SW480 (cell line): ENCODE measurements around the gene RAD54L2.
"Not testable (repeated sequence)": the region's sequence is repeated elsewhere in the genome, so short reads cannot be mapped to it uniquely, and the experiment has no call there.

Experiments
- DNase-seq: peaks from one replicate; pipeline ENCODE4 v3.0.0-alpha.2; 2016; ENCODE audit warnings: low spot score

Gene RAD54L2

GRCh38 chr3:51544011-51544775 is 5.7 kb downstream of the RAD54L2 start:
- DNase-seq = no peak

DNA sequence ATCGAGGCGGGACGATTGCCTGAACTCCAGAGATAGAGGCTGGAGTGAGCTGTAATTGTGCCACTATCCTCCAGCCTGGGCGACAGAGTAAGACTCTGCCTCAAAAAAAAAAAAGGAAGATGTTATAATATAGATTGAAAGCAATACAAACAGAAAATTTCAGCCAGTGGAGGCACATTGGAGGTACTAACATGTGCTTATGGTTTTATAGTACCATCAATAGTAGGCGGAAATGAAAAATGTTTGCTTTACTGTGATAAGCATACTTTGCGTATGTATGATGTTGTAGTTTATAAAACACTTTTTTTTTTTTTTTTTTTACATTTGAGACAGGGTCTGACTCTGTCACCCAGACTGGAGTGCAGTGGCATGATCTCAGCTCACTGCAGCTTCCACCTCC is 8.8 kb downstream of the RAD54L2 start:
- no peak for DNase-seq

- no peak for DNase-seq
These were observed 10.8 kb downstream of the RAD54L2 start for GRCh38 chr3:51549311-51549710.

- DNase-seq = no peak
These were observed 11.7 kb downstream of the RAD54L2 start for GRCh38 chr3:51550080-51550819.

DNA sequence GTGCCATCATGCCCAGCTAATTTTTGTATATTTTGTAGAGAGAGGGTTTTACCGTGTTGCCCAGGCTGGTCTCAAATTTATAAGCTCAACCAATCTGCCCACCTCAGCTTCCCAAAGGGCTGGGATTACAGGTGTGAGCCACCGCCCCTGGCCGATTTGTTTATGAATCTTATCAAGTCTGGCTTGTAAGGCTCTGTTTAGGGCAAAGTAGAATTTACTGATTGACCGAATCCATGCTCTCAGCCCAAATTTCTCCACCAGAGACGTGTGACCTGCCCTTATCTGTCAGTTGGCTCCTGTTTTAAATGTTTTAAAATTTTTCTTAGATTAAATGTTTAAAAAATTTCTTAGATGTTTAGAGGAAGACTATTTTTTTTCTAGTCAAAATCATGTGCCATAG is 19.5 kb downstream of the RAD54L2 start:
- no peak for DNase-seq

GRCh38 chr3:51559411-51559888 is 20.9 kb downstream of the RAD54L2 start:
- no peak for DNase-seq

GRCh38 chr3:51559961-51560360 is 21.4 kb downstream of the RAD54L2 start:
- DNase-seq = no peak

DNA sequence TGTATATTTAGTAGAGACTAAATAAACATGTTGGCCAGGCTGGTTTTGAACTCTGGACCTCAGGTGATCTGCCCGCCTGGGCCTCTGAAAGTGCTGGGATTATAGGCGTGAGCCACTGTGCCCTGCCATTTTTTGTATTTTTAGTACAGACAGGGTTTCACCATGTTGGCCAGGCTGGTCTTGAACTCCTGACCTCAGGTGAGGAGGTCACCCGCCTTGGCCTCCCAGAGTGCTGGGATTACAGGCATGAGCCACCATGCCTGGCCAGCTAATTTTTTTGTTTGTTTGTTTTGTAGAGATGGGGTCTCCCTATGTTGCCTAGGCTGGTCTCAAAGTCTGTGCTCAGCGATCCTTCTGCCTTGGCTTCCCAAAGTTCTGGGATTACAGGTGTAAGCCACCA is 23.9 kb downstream of the RAD54L2 start:
- DNase-seq = not testable (repeated sequence)

- no peak for DNase-seq
These were observed 29.5 kb downstream of the RAD54L2 start for GRCh38 chr3:51568036-51568435.

- no peak for DNase-seq
These were observed 30.5 kb downstream of the RAD54L2 start for GRCh38 chr3:51568996-51569395.

DNA sequence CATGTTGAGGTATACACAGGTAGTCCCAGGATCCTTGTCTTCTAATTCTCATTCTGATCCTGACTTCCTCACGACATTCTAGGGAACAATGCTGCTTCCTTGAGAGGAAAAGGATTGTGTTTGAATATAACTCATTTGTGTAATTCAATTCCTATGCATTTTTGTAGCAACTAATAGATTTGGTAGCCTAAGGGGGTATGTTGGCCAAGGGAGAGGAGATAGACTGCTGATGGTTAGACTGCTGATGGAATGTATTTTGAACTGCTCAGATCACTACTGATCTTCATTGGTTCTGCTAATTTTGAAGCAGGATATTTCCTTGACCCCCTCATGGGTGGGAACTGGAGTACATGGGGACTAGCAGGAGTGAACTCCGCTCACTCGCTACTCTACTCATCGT is 39.7 kb downstream of the RAD54L2 start:
- no peak for DNase-seq

GRCh38 chr3:51580418-51580817 is 41.9 kb downstream of the RAD54L2 start:
- DNase-seq = no peak

DNA sequence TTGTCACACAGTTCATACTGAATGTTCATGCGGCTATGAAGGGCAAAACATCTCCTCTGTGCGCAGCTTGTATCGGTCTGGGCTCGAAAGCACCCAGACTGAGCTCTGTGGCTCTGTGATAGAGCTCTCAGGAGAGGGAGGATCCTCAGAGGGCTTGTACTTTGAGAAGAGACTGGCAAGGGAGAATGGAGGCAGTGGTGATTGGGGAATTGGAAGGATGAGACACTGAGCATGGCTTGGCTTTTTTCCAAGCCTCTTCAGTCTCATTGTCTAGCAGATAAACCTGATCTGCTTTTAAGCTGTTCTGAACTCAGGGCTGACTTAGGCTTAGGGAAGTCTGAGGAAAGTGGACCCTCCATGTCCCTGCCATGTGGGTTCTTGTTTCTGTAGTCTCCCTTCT is 43.0 kb downstream of the RAD54L2 start:
- DNase-seq = no peak

GRCh38 chr3:51585197-51585596 is 46.7 kb downstream of the RAD54L2 start:
- DNase-seq = no peak

DNA sequence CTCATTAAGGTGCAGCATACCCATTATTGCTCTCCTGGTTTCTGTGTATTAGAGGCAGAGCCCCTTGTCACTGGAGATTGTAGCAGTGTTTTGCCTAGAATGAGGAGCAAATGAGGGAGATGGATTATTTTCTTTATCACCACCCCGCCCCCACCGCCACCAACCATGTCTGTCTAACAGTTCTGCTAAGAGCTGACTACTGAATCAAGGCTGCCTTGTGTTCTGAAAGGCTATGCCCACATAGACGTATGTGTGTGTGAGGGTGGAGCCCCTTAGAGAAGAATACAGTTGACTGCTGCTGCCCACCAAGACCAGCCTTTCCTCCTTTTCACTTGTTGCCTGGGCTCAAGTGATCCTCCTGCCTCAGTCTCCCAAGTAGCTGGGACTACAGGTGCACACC is 47.4 kb downstream of the RAD54L2 start:
- DNase-seq = no peak
